Right lobe of liver (tissue), 6 donors: Measurements from ENCODE around the gene HADHB. TPM values are rescaled to one million over a fixed set of nuclear protein-coding genes. Genes with fewer than 3 reads are reported as not detected.

Experiments
- ATAC-seq, 4 donors: fragments of 200-7000 bp; cut with Tn5 transposase; one replicate each; pipeline ENCODE4 v1.9.1; 2020; ENCODE audit warnings: mild to moderate bottlenecking in 4 of 4, moderate library complexity in 4 of 4
- DNase-seq, 3 donors: peaks; one replicate each; pipeline ENCODE4 v3.0.0-alpha.2; 2020
- H3K27ac ChIP-seq, 3 donors: fragments of 200-600 bp; one replicate each; pipeline ENCODE4 v1.8.0; 2022
- H3K27me3 ChIP-seq, 2 donors: fragments of 200-600 bp; one replicate each; pipeline ENCODE4 v1.8.0; 2022
- H3K36me3 ChIP-seq, 4 donors: fragments of 200-600 bp; sonication (generic) in 1 of 4; one replicate each; pipeline versions ENCODE4 v1.5.1 to v1.8.0; 2017 to 2022; ENCODE audit warnings: control low read depth in 1 of 4
- H3K4me1 ChIP-seq, 4 donors: fragments of 200-600 bp; sonication (generic) in 1 of 4; one replicate each; pipeline versions ENCODE4 v1.5.1 to v1.8.0; 2017 to 2022; ENCODE audit warnings: control low read depth in 1 of 4
- H3K4me3 ChIP-seq, 3 donors: fragments of 200-600 bp; one replicate each; pipeline ENCODE4 v1.8.0; 2022
- H3K9me3 ChIP-seq, 4 donors: fragments of 200-600 bp; sonication (generic) in 1 of 4; one replicate each; pipeline versions ENCODE4 v1.5.1 to v1.8.0; 2017 to 2022; ENCODE audit warnings: control low read depth in 1 of 4
- POLR2A ChIP-seq: fragments of 450-650 bp; IDR thresholded peaks from one replicate; pipeline ENCODE4 v1.6.1; 2017; ENCODE audit warnings: antibody characterized with exemption, mild to moderate bottlenecking
- WGBS: methylation state at CpG from one replicate; pipeline ENCODE4 v1.1.6; 2018; ENCODE audit warnings: low coverage, low lambda C conversion rate; ENCODE audit not compliant: insufficient coverage; ENCODE audit errors: missing lambda C conversion rate; 5-methylcytosine and 5-hydroxymethylcytosine counted together
- intact Hi-C, 2 donors: fragments of 100-400 bp; cut with DNase I; formaldehyde crosslinking; loops; one replicate each; pipeline versions ENCODE4 v1.11.2 to v1.14.1; 2022
- total RNA-seq, 6 experiments: library from RNA; depleted of rRNA in 2 of 6; stranded (reverse); fragments of >200 nt in 2 of 6; fragmentation: NEBNext Ultra II Directional in 3 of 6; extraction: Animal tissue kit (Norgen Biotek cat#: 25700) in 3 of 6; gene quantifications; one replicate each; pipeline versions ENCODE4 v1.1.0 to v1.2.4, GENCODE V29; 2016 to 2023
- TF ChIP-seq, protein P1 (sequence below), 4 donors: fragments of 200-600 bp in 3 of 4; fragments of 450-650 bp in 1 of 4; IDR thresholded peaks; one replicate each; pipeline versions ENCODE4 v1.5.1 to v1.8.0; 2016 to 2022; ENCODE audit warnings: antibody characterized with exemption in 4 of 4, mild to moderate bottlenecking in 2 of 4
- donor health status: DM: no; HTN: yes; CAD: no.
- donor health status: DM: no; HTN: no; CAD: no.
- donor health status: DM: no; HTN: no; CAD: no.
- donor health status: DM: no; HTN: yes; CAD: no.
- donor health status: DM: no; HTN: yes; CAD: no.

The HADHB gene
- total RNA-seq, 6 experiments from 2014 or later = 129 to 295 (median 219) TPM

DNA sequence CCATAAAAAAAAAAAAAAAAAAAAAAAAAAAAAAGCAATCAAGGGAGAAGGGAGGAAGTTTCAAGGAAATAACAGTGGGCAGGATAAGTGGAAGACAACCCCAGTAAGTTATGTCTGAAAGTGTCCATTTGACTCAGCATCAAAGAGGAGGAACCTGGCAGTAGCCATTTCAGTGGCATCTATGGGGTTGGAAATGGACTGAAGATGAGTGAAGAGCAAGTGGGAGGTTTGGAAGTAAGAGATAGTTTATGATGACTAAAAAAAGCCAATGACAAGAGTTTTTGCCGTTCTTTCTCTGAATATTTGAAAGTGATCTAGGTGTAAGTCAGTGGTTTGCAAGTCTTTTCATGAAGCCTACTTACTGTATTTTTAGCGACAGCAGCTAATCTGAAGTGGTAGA lies 92.0 kb downstream of the HADHB start:
- no peak for TF ChIP-seq POLR2A
- TF ChIP-seq, protein P1, sequence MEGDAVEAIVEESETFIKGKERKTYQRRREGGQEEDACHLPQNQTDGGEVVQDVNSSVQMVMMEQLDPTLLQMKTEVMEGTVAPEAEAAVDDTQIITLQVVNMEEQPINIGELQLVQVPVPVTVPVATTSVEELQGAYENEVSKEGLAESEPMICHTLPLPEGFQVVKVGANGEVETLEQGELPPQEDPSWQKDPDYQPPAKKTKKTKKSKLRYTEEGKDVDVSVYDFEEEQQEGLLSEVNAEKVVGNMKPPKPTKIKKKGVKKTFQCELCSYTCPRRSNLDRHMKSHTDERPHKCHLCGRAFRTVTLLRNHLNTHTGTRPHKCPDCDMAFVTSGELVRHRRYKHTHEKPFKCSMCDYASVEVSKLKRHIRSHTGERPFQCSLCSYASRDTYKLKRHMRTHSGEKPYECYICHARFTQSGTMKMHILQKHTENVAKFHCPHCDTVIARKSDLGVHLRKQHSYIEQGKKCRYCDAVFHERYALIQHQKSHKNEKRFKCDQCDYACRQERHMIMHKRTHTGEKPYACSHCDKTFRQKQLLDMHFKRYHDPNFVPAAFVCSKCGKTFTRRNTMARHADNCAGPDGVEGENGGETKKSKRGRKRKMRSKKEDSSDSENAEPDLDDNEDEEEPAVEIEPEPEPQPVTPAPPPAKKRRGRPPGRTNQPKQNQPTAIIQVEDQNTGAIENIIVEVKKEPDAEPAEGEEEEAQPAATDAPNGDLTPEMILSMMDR (IDR thresholded peaks at IDR 0.05) = no peak
- intact Hi-C loops = loop anchor here in 1 of 2 donors (10.0 kb wide), 1 partner anchor 102 kb away; no protein-coding TSS in a partner anchor
- WGBS = 85% methylated on average over 2 of the region's 2 CpGs

DNA sequence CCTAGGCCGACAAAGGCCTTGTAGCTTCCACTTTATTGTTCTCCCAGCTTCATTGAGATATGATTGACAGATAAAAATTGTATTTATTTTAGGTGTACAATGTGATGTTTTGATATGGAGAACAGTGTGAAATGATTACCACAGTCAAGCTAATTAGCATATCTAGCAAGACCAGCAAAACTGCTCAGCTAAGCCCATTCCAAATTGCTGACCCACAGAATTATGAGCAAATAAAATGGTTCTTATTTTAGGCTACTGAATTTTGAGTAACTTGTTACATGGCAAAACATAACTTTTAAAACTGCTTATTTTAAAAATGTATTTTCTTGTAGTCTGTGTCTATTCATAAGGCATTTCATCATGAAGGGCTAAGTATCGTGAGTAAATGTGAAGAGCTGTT lies 92.6 kb downstream of the HADHB start:
- Histone ChIP-seq H3K27me3 (no peaks in the 10 kb centered on the region), H3K27ac (no peak overlapping the region), H3K36me3 (peaks cover 0 to 1% (median 0%) of the 10 kb centered on the region in 4 donors), H3K9me3 (no peaks in the 10 kb centered on the region), H3K4me3 (no peak overlapping the region), H3K4me1 (no peaks in the 10 kb centered on the region)
- no peak for ATAC-seq
- intact Hi-C loops = loop anchor here in 1 of 2 donors (10.0 kb wide), 1 partner anchor 102 kb away; no protein-coding TSS in a partner anchor
- no peak for TF ChIP-seq POLR2A
- TF ChIP-seq, protein P1 (IDR thresholded peaks at IDR 0.05) = no peak
- 85% methylated on average over 2 of the region's 2 CpGs for WGBS
- DNase-seq = no peak

More for the DNA sequence above, 92.0 kb downstream of the HADHB start:
- peaks cover 0 to 1% (median 0%) of the 10 kb centered on the region in 4 donors for H3K36me3 ChIP-seq
- no peak overlapping the region for H3K27ac ChIP-seq
- no peak for ATAC-seq
- no peaks in the 10 kb centered on the region for H3K4me1 ChIP-seq
- H3K27me3 ChIP-seq = no peaks in the 10 kb centered on the region
- no peaks in the 10 kb centered on the region for H3K9me3 ChIP-seq
- no peak for DNase-seq
- H3K4me3 ChIP-seq = no peak overlapping the region

Other genes starting within 250 kb of the HADHB start
- 10 to 100 TPM; 41.6 to 95.1 (median 70.6) TPM for gene RAB10, start 210.9 kb upstream of the HADHB start, total RNA-seq
- under 1 TPM in 5 of 6 experiments, not detected in 1; 0.11 to 0.34 (median 0.20) TPM for gene GAREM2, start 71.9 kb upstream of the HADHB start, total RNA-seq
- 100 to 1,000 TPM; 115 to 246 (median 160) TPM for gene HADHA, start 307 bp upstream of the HADHB start, total RNA-seq
- 10 to 100 TPM; 24.1 to 39.1 (median 33.7) TPM for gene SELENOI, start 101.2 kb downstream of the HADHB start, total RNA-seq
- under 1 TPM in 3 of 6 experiments, not detected in 3; 0.07 to 0.51 (median 0.15) TPM for gene ADGRF3, start 101.8 kb downstream of the HADHB start, total RNA-seq
- under 1 TPM in 2 of 6 experiments, not detected in 4; 0.31 TPM for gene DRC1, start 157.0 kb downstream of the HADHB start, total RNA-seq
- gene OTOF, start 233.2 kb downstream of the HADHB start, total RNA-seq = under 1 TPM in 2 of 6 experiments, not detected in 4; 0.06 to 0.12 TPM